Frontal cortex (tissue), 4 donors: Measurements from ENCODE around the gene GLRX3. TPM values are rescaled to one million over a fixed set of nuclear protein-coding genes. Genes with fewer than 3 reads are reported as not detected.

Experiments used
- DNase-seq, 2 donors: peaks; one replicate each; pipeline ENCODE4 v3.0.0; 2012; ENCODE audit warnings: low spot score in 2 of 2
- FAIRE-seq: peaks from 2 replicates; lab custom pipeline; 2012; peaks lifted over from hg19 to GRCh38; lab: Jason Lieb, UNC
- total RNA-seq: library from RNA; depleted of rRNA; stranded (reverse); fragments of >200 nt; gene quantifications from one replicate; pipeline ENCODE4 v1.2.3, GENCODE V29; 2014
- donor health status: control.
- donor health status: control.
- donor health status: control.

Gene GLRX3
- total RNA-seq, 1 donor from 2014 or later = 68.5 TPM

- DNase-seq (no peak), FAIRE-seq (no peak)
Observed at GRCh38 chr10:130181858-130182257, 45.7 kb downstream of the GLRX3 start.

DNA sequence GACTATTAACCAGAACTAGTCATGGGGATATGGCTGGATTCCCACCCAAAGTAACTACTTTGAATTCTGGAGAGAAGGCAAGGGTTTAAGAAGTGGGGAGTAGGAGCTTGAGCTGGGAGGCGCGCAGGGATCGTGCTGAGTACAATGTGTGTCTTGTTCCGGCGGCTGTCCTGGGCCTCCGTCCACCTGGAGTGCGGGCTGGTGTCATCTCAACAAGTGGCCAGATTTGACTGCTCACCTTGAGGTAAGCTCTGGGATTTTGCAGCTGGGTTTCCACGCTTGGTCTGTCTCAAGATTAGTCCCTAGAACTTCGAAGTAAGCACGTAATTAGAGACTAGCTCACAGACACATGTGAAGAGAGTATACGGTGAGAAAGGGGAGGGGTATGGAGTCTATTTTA lies 49.4 kb downstream of the GLRX3 start:
- no peak for DNase-seq
- FAIRE-seq = no peak

- no peak for DNase-seq
- FAIRE-seq = no peak
Observed at GRCh38 chr10:130188195-130189175, 52.3 kb downstream of the GLRX3 start.

- DNase-seq = no peak
- FAIRE-seq = no peak
Observed at GRCh38 chr10:130189608-130190054, 53.4 kb downstream of the GLRX3 start.

GRCh38 chr10:130190055-130190736 lies 54.0 kb downstream of the GLRX3 start:
- peak; percentile 92 to 95 for DNase-seq
- no peak for FAIRE-seq

GRCh38 chr10:130190737-130191115 lies 54.5 kb downstream of the GLRX3 start:
- no peak for FAIRE-seq
- no peak for DNase-seq

DNA sequence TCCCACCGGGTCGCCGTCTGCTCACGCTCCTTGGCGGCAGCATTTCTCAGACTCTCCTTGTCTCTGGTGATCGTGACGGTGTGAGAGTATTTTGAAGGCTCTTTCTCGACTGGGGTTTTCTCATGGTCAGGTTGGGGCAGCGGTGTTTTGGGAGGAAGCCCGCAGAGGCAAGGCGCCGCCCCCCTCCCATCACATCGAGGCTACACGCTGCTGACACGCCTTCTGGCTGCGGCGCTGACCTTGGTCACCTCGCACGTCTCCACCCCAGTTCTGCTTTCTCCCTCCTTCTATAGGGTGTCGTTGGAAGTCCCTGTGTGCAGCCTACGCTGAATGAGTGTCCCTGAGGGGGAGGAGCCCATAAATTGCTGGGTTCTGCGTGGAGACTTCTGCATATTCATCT lies 55.2 kb downstream of the GLRX3 start:
- no peak for DNase-seq
- no peak for FAIRE-seq

DNA sequence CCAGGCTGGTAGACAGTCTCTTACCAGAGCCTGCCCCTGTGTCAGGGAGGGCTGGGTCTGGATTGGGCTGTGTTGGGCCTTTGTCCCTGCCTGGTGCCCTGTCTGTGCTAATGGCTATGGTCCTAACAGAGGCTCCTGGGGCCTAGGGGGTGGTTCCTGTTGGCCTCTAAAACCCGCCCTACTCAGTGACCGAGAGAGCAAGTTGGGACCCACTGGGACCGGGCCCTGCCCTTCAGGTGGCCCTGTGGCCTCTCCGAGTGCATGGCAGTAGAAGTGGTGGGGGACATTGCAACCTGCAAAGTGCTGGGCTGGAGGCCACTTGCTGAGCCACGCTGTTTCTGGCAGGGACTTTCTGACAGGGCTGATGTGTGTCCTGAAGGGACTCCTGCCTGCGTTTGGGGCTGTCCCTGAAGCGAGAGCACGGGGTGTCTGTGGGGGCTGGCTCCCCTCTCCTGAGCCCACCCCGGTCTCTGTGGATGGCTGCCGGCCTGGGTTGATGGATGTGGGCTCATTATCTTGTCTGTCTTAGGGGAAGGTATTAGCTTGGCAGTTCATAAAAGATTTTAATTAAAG lies 56.2 kb downstream of the GLRX3 start:
- DNase-seq = no peak
- FAIRE-seq = no peak

- FAIRE-seq (no peak), DNase-seq (no peak)
Observed at GRCh38 chr10:130193033-130193432, 56.8 kb downstream of the GLRX3 start.

- no peak for FAIRE-seq
Observed at GRCh38 chr10:130193493-130194193, 57.5 kb downstream of the GLRX3 start.

GRCh38 chr10:130194194-130194990 lies 58.2 kb downstream of the GLRX3 start:
- DNase-seq = no peak

More at GRCh38 chr10:130193493-130194193, 57.5 kb downstream of the GLRX3 start:
- DNase-seq = no peak

DNA sequence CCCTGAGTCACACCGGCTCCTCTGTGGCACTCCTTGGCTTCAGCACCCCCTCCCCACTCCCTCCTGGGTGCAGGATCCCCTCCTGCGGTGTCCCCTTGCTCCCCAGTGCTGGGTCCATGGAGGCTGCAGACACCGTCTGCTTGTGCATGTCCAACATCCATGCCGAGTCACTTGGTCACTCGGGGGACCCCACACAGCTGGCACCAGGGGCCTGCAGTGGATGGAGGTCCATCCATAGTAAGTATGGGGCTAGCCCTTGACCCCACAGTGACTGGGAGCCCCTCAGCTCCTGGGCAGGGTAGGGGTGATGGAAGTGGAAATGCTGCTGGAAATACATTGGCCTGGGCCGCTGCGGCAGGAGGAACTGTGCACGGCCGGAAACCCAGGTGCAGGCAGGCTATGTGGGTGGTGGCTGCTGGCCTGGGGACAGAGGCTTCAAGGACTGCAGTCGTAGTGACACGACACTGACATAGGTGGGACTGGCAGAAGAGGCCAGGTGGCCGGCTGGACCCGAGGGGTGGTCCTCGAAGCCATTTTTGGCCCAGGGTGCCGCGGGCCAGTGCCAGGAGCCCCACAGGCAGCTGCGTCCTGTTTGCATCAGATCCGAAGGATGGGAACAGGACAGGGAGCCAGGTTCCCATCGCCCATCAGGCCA lies 58.9 kb downstream of the GLRX3 start:
- FAIRE-seq (no peak), DNase-seq (no peak)

More at GRCh38 chr10:130194194-130194990, 58.2 kb downstream of the GLRX3 start:
- FAIRE-seq = no peak

DNA sequence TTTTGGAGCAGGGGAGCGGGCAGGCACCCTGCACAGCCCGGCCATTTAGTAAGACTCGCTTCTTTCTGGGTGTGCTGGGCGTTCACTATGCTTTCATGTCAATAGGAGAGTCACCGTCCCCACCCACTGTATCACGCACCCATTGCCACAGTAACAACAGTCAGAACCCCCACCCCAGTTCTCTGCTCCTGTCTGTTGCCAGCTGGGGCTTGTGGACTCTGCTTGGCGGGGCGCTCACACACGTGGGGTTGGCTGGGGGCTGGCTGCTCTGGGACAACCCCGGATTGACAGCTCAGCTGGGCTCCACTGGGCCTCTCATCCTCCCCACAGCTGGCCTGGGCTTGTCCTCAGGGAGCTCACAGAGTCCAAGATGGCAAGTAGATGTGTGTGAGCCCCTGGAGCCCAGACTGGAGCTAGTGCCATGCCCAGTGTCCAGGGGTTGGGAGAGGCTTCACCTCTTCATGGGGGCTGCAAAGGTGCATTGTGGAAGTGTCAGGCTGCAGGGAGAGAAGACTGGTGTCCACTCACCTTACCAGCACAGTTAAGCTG lies 59.6 kb downstream of the GLRX3 start:
- FAIRE-seq (no peak), DNase-seq (no peak)

DNA sequence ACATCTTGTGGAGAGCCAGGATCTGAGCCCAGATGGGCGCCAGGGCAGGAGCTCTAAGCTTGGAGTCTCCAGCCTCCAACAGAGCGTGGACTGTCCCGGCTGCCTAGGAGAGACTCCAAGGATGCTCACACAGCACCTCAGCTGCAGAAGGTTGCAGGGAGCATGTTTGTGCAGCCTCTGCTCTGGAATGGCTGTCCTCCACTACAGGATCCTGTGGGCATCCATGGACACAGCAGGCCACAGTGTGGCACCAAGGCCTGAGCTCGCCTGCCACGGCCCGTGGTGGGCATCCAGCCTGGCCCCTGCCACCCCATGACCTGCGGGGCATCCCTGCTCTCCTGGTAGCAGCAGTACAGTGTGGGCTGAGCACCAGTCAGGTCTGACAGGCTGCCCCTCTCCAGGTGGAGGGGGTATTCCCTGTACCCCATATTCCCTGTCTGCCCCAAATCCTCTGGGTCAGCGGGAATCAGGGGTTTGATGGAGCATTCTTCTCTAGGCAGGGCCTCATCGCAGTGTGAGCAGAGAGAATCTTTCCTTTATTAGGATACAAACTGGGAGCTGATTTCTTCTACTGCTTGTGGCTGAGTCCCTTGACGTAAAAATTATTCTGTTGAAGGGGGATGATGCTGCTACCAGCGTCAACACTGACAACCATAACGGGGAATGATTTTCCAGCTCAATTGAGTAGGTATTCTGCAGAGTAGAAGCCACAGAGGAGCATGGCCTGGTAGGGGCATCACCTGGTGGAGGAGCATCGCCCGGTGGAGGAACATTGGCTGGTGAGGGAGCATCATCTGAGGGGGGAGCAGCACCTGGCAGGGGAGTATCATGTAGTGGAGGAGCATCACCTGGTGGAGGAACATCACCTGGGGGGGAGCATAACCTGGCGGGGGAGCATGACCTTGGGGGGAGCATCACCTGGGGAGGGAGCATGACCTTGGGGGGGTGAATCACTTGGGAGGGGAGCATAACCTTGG lies 60.6 kb downstream of the GLRX3 start:
- FAIRE-seq = no peak
- DNase-seq = no peak

- FAIRE-seq = no peak
- DNase-seq = no peak
Observed at GRCh38 chr10:130198651-130199050, 62.5 kb downstream of the GLRX3 start.

DNA sequence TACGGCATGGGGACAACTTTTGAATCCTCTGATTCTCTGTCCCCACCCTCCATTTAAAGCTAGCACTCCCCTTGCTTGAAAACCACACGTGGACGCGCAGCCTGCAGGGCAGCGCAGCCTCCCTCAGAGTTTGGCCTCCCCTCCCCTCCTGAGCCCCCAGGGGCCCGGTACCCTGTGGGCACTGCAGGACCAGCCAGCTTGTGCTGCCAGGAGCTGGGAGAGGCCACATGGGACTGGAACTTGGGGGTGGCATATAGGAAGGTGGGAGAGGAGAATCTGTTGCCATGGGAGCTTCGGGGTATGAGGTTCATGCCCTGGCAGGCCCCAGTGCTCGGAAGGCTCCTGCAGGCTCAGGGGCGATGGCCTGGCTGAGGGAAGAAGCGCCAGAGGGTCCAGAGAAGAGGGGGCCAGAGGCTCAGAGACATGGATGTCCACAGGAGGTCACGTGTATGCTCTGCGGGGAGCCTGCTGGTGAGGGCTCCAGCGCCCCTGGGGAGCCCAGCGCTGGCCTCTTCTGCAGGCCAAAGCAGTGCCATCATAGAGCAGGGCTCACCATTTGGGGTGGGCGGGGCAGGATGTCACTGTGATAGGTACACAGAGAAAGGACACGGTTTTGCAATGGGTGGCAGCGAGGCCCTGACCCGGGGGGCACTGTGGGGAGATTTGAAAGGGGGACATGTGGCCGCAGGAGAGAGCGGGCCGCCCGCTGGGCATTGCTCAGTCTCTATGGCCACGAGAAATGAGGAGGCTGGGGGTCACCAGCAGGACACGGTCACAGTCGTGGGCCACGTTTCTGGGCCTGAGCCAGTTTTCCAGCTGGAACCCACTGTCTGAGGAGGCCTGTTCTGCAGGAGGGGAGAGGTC lies 64.2 kb downstream of the GLRX3 start:
- no peak for DNase-seq
- FAIRE-seq = no peak
